NCI-H446 treated with DMSO at 0.1 percent for 48 hours (cell line): ENCODE data around the gene AGAP1.

Experiments used
- DNase-seq: peaks from one replicate; lab custom pipeline; 2025; lab: John Stamatoyannopoulos, UW

Gene AGAP1

GRCh38 chr2:235609321-235609720 is 115.5 kb downstream of the AGAP1 start:
- DNase-seq = no peak

DNA sequence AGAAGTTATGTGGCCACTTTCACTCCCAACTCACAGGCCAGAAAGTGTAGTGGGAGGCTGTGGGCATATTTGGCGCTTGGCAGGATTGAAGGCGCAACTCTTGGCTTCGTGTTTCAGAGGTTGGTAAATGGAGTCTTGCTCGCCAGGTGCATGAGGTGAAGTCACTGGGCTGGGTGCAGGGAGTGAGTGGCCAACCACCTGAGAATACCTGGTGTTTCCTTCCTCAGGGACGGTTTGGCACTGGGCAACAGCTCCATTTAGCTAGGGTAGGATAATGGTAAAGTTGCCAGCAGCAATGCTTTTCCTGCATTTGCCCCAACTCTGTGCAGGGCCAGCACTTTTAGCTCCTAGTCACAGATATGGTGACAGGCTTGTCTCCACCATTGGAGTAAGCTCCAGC is 115.9 kb downstream of the AGAP1 start:
- no peak for DNase-seq

GRCh38 chr2:235610696-235611257 is 116.9 kb downstream of the AGAP1 start:
- no peak for DNase-seq

DNA sequence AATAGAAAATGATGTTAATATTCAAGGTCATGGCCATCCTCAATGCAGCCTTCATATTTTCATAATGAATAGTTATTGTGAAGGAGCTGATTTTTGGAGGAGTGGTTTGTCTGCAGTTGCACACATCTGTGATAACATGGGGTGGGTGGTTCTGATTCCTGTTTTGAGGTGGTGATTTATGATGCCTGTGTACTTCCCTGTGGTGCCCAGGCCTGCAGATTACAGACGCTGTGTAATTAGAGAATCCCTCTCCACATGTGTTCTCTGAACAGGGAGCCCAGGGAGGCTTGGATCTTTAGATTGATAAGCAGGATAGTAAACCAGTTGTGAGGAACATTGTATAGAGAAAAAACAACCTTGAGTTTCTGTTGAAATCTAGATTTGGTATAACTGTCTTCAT is 117.5 kb downstream of the AGAP1 start:
- DNase-seq = no peak

DNA sequence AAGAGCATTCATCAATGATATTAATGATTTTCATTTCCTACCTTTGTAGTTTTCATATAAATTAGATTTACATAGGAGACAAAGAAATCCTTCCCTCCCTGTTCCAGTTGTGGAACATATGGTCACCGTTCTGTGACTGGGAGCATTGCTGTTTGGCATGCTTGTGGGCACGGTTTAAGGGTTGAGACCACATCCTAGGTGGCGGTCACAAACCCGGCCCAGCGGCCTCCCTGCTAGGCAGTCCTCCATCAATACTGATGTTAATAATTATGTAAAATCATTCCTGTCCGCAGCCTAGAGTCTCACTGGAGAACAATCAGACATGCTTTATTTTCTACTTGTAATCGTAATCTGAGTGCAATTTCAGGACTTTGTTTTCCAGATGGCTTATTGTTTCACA is 117.9 kb downstream of the AGAP1 start:
- DNase-seq = no peak

DNA sequence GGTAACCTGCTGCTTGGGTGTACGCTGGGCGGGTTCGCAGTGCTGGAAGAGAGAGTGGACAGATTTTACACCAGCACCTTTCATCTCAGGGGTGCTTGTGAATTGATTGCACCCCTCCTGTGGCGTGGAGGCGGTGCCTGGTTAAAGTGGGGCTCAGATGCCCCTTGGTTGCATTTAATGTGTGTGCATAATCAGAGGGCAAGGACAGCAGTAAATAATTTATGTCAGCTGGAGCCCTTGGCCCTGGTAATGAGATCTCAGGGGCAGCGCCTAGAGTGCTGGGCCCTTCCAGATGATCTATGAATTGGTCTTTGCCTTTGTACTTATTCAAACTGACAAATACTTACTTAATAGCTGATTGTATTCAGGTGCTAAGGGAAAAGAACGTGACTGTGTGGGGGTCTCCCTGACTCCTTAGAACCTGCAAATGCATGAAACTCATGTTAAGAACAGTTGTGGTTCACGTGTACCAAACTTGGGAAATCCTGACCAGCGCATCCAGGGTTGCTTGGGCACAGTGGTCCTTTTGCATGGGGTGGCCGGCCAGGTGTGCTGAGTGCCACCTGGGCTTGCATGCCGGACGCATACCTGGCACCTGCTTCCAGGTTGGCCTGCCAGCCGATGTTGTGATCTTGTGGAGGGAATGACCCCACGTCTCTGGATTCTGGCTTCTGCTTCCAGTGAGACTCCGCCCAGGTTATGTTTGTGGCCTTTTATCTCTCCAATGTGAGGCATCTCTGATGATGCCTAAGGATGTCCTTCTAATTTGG is 118.5 kb downstream of the AGAP1 start:
- DNase-seq = no peak

- DNase-seq = no peak
These were observed 119.8 kb downstream of the AGAP1 start for GRCh38 chr2:235613649-235614048.

GRCh38 chr2:235614176-235614860 is 120.5 kb downstream of the AGAP1 start:
- no peak for DNase-seq

DNA sequence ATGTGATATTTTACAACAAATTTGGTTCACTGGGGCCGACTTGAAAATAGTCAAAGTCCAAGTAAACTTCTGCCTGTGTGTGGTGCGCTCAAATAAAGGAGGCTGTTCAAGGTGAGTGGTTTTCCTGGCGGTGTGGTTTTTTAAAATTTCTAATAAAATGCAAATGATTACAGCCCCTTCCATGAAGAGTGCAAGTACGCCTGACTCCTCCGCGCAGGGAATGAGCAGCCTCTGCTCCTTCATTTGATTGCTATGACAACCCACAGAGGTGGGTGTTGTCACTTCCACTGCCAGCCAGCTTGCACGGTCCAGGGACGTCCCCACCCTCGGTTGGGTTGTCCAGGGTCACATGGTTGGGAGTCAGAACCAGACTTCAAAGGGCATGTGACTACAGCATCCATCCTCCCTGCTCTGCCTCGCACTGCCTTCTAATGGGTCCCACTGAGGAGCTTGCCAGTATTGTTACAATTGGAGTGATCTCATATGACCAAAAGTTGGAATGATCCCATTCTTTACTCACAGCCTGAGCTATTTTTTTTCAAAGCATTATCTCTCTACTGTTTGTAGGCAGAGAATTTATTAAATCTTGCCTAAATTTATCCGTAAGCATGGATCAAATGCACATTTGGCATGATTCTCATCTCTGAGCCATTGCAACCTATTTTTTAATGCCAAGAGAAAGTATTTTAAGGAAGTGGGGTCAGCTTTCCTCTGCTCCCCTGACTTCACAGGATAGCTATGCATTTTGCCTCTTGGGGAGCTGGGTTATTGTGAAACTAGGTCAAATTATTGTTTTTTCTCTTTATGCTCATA is 121.3 kb downstream of the AGAP1 start:
- no peak for DNase-seq

- DNase-seq = no peak
These were observed 123.0 kb downstream of the AGAP1 start for GRCh38 chr2:235616885-235617284.

GRCh38 chr2:235618039-235618438 is 124.2 kb downstream of the AGAP1 start:
- DNase-seq = no peak

GRCh38 chr2:235619544-235619943 is 125.7 kb downstream of the AGAP1 start:
- no peak for DNase-seq

DNA sequence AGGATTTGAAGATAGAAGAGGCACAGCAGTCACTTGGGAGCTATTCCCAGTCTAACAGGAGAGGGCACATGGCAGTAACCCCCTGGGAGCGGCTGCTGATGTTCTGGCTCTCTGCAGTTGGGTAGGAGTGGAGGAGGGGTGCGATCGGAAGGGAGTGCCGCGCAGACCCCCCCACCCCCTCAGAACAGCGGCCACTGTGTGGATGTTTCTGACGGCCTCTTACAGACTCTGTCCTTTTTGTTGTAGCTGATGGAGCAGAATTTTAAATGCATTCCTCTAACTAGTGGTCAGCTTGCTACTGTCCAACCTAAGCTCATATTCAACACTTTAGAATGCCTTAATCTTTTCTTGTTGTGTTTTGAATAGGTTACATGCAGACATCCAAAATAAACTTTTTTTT is 127.9 kb downstream of the AGAP1 start:
- DNase-seq = no peak

- DNase-seq = no peak
These were observed 129.3 kb downstream of the AGAP1 start for GRCh38 chr2:235623111-235623510.

DNA sequence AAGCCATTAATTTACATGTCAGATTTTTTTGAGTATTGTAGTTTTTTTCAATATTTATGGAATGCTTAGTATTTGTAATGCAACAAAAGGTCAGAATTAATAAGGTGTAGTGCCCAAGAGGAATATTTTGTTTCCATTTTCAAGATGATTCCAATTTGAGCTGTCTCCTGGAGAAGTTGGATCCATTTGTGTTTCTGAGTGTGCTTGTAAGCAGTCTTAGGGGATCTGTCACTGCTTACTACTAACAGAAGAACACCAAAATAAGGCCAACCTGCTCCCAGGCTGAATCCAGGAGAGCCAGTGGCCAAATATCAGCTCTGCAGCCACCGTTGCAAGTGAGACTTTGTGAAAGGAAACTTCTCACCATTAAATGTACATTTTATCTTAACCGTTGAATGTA is 129.9 kb downstream of the AGAP1 start:
- no peak for DNase-seq

GRCh38 chr2:235626658-235627057 is 132.8 kb downstream of the AGAP1 start:
- DNase-seq = no peak

GRCh38 chr2:235627682-235628081 is 133.8 kb downstream of the AGAP1 start:
- DNase-seq = no peak

DNA sequence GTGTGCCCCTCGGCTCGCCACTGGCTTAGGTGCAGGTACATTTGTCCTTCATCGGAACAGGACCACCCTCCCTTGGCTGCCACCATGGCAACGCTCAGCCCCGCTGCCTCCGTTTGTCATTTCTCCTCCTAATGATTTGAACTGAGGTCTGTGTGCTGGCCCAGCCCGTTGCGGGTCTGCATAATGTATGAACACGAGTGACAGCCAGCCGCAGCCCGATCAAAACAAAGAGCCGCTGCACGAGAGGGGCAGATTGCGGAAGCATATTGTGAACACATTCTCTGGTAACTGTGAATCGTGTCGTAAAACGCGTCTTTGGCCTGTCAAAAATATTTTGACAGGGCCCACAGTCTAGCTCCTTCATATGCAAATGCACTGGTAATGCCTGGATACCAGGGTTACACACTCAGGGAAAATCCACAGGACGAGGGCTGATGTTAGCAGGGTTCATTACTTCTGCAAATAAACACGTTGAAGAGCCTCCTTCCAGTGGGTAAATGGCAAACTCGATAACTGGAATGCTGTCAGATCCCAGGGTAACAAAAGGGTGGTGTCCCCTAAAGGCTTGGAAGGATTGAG is 137.0 kb downstream of the AGAP1 start:
- no peak for DNase-seq

DNA sequence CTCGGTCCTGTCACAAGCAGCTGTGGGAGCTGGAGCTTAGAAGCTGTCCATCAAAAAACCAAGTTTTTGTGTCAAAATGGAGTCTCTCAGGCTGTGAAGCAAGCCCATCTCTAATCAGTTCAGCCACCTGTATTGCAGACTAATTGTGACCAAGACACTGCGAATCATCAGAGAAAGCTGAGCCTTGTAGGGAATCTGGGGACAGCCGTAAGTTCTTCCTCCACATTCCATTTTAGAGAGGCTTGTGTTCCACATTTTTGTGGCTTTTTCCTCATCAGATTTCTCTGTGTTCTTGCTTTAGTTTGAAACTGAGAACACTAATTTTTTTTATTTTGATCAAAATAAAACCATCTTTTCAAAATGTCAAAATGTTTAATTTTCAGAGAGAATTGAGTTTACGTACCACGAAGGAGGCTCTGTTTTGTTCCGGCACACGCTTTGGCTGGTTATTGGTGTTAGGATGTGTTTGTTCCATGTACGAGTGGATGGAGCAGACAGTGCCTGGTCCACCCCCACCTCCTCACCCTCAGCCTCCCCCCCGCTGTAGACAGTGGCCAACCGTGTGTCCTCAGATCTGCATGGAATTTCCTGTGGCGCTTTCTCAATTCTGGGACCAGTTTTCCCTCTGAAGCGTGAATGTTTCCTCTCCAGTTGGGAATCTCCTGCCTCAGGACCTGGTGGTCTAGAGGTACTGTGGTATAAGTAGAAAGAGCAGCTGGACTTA is 140.8 kb downstream of the AGAP1 start:
- no peak for DNase-seq

- DNase-seq = no peak
These were observed 142.7 kb downstream of the AGAP1 start for GRCh38 chr2:235636546-235636945.

DNA sequence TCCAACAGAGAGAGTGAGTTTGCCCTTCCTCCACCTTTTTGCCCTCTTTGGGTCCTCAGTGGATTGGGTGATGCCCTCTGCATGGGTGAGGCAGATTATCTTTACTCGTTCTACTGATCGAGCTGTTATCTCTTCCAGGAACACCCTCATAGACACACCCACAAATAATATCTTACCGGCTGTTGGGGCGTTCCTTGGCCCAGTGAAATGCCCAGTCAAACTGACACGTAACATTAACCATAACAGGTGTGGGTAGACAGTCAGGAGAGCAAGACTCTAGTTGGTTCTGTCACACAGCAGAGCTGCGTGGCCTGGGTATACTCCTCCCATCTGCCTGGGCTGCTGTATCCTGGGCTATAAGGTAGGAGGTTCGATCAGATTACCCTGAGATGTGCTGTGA is 144.1 kb downstream of the AGAP1 start:
- DNase-seq = no peak
